ENCODE data around the gene SLX1B.
"Not testable (repeated sequence)": the region's sequence is repeated elsewhere in the genome, so short reads cannot be mapped to it uniquely, and the experiment has no call there.

Gene SLX1B

GRCh38 chr16:29454269-29454668, at the start of gene SLX1B, which contains the start of gene BOLA2:
Gene SLX1B (plus strand): TSS chr16:29454533.
Gene BOLA2 (minus strand): TSS chr16:29454351. CDS start chr16:29454253, 98 bp downstream.
- not testable (repeated sequence) for DNase-seq

GRCh38 chr16:29405249-29405648, 49.1 kb upstream of the SLX1B start:
- DNase-seq, result not testable (repeated sequence)

DNA sequence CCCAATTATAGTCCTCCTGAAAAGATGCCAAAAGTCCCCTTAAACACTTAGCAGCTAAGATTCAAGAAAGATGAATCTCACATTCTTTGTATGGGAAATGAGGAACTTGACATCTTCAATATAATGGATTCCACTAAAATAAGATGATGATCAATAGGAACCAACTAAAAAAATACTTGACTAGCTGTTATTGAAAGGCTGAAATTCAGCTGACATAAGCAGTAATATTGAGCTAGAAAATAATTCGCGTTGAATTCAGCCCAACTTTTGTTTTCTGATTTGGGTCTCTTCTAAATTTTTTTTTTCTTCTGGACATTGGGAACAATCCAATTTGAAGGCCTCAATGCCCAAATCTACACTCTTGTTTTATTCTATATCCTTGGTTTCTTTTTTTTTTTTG, 30.7 kb upstream of the SLX1B start:
- not testable (repeated sequence) for DNase-seq

DNA sequence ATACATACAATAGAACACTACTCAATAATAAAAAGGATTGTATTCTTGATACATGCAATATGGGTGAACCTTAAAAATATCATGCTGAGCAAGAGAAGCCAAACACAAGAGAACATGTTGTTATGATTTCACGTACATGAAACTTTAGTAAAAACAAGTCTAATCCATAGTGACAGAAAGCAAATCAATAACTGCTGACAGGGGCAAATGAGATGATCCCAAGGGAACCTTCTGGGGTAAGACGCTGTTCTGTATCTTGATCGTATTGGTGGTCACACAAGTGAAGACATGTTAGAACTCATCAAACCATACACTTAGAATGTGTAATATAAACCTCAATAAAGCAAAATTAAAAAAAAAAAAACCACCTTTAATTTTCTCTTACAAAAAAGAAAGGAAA, 28.9 kb upstream of the SLX1B start:
- not testable (repeated sequence) for DNase-seq

- DNase-seq, result not testable (repeated sequence)
Observed at GRCh38 chr16:29453754-29454153, 579 bp upstream of the SLX1B start.

- DNase-seq, result not testable (repeated sequence)
Observed at GRCh38 chr16:29454828-29455227, 495 bp downstream of the SLX1B start.

- not testable (repeated sequence) for DNase-seq
Observed at GRCh38 chr16:29457660-29458059, 3.3 kb downstream of the SLX1B start.

DNA sequence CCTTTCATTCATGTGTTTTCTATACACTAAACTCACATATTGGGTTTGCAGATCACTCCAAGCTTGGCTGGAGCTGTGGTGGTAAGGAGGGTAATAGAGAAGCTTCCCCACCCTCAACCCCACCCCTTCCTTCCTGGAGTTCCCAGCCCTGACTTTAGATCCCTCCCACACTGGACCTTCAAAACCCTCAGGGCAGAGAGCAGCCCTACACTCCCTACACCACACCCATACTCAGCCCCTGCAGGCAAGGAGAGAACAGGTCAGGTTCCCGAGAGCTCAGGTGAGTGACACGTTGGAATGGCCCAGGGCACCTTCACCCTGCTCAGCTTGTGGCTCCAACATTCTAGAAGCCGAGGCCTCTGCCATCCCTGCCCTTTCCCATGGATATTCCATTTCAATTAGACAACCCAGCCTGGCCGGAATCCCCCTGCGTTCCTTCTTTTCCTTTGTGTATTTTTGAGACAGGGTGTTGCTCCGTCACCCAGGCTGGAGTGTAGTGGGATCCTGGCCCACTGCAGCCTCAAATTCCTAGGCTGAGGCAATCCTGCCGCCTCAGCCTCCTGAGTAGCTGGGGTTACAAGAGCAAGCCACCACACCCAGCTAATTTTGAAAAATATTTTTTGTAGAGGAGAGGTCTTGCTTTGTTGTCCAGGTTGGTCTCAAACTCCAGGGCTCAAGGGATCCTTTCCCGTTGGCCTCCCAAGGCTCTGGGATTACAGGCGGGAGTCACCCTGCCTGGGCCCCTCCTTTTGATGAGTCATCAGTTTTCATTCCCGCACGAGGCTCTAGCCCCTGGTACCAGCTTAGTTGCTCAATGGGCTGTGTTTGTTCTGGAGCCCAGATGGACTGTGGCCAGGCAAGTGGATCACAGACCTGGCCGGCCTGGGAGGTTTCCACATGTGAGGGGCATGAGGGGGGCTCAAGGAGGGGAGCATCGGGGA, 5.6 kb downstream of the SLX1B start, which contains the start of gene SULT1A4:
Gene SULT1A4, plus strand, starts transcription at position 208 of the 941 bp plus-strand sequence. CDS start 1,473 bp downstream, outside the sequence.
- not testable (repeated sequence) for DNase-seq

GRCh38 chr16:29460647-29461030, 6.3 kb downstream of the SLX1B start:
- not testable (repeated sequence) for DNase-seq

DNA sequence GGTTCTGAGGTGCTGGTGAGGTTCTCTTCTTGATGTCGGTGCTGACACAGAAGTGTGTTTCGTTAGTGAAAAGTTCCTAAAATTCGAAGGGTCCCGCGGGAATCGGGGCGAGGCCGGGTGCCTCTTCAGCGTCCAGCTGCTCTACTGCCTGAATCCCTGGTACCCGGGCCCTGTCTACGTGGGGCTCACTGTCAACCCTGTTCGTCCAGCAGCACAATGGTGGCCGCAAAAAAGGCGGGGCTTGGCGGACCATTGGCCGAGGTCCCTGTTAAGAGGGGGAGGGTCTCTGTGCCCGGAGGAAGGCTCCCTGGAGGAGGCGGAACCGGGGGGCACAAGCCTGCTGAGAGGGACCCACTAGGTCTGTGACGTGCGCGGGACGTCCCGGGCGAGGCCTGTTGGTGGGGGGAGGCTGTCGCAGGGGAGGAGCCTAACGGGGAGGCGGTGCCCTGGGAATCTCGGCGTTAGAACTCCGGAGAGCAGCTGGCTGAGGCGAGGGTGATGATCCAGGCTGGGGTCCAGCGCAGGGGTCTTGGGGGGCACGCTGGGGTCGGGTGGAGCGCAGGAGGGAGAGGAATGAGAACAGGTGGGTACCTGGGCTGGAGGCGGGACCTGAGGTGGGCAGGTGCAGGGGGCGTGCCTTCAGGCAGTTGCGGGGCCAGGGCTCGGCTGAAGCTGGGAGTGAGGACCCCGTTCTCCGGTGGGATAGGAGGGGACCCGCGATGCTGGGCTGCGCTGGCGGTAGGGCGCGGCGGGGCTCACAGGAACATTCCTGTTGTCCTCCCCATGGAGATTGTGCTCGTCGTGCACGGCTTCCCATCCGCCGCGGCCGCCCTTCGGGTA, 11.9 kb downstream of the SLX1B start:
- not testable (repeated sequence) for DNase-seq

DNA sequence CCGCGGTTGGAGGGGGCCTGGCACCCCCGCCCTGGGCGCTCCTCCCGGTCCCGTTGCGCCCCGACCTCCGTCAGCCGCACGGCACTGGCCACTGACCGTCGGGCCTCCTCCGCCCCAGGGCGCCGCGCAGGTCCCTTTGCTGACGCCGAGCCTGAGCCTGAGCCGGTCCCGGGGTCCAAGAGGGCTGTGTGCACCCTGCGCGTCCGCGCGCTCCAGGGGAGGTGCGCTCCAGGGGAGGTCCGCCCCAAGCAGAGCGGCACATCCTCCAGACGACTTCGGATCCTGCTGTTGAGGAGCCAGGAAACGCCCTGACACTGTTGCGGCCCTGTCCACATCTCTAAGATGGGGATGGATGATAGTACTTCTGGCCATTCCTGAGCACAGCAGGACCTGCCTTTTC, 12.6 kb downstream of the SLX1B start:
- not testable (repeated sequence) for DNase-seq

GRCh38 chr16:29467654-29468366, 13.5 kb downstream of the SLX1B start:
- not testable (repeated sequence) for DNase-seq

- peak; percentile 32 to 43 for DNase-seq
Observed at GRCh38 chr16:29469660-29470059, 15.3 kb downstream of the SLX1B start.

- DNase-seq, result not testable (repeated sequence)
Observed at GRCh38 chr16:29472065-29472464, 17.7 kb downstream of the SLX1B start.

DNA sequence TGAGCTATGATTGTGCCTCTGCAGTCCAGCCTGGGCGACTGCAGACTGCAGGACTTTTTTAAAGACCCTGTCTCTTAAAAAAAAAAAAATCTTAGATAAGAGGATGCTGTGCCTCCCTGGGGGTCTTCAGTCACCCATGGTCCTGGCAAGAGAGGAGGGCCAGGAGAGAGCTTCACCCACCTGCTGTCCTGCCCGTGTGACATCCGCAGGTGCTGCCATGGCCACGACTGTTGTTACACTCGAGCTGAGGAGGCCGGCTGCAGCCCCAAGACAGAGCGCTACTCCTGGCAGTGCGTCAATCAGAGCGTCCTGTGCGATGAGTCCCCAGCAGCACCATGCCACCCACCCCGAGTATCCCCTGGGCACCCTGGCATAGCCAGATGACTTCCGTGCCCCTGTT, 27.9 kb downstream of the SLX1B start:
- DNase-seq, result peak; percentile 4 to 11

GRCh38 chr16:29506308-29506707, 52.0 kb downstream of the SLX1B start, which contains the start of gene NPIPB12:
Gene NPIPB12 (minus strand): TSS chr16:29506408.
- not testable (repeated sequence) for DNase-seq
